Activated CD8-positive, alpha-beta T cell treated with anti-CD3 and anti-CD28 coated beads, Interleukin-2, amount 10 ng/mL, durations not matched to agents 7 days and 5 days (primary cell): ENCODE measurements around the gene CCDC3. TPM values are rescaled to one million over a fixed set of nuclear protein-coding genes. Genes with fewer than 3 reads are reported as not detected.
"Not testable (repeated sequence)": the region's sequence is repeated elsewhere in the genome, so short reads cannot be mapped to it uniquely, and the experiment has no call there.

Source experiments
- ATAC-seq: fragments of 150-1000 bp; cut with Tn5 transposase; one replicate; pipeline ENCODE4 v1.10.0; 2021; ENCODE audit warnings: moderate library complexity
- CTCF ChIA-PET: fragments of 350-600 bp; sonication (Branson Sonifier 250); formaldehyde crosslinking; loops from one replicate; lab custom pipeline; 2021; ENCODE audit warnings: antibody characterized with exemption; lab: Charles Lee
- POLR2A ChIA-PET: fragments of 350-600 bp; sonication (Branson Sonifier 250); formaldehyde crosslinking; loops from one replicate; lab custom pipeline; 2021; ENCODE audit warnings: antibody characterized with exemption; lab: Charles Lee
- DNase-seq: peaks from one replicate; pipeline ENCODE4 v3.0.0-alpha.2; 2020
- H3K27ac Mint-ChIP-seq: one replicate; pipeline ENCODE4 v1.8.0; 2021; ENCODE audit warnings: mild to moderate bottlenecking, mixed read lengths
- H3K27me3 Mint-ChIP-seq: one replicate; pipeline ENCODE4 v1.8.0; 2021; ENCODE audit warnings: low read depth, mixed read lengths
- H3K36me3 Mint-ChIP-seq: one replicate; pipeline ENCODE4 v1.8.0; 2021; ENCODE audit warnings: low read depth, mixed read lengths
- H3K4me1 Mint-ChIP-seq: one replicate; pipeline ENCODE4 v1.8.0; 2021; ENCODE audit warnings: low read depth, mixed read lengths
- H3K4me3 Mint-ChIP-seq: one replicate; pipeline ENCODE4 v1.8.0; 2021; ENCODE audit warnings: mild to moderate bottlenecking, mixed read lengths
- H3K9me3 Mint-ChIP-seq: one replicate; pipeline ENCODE4 v1.8.0; 2022; ENCODE audit warnings: mixed read lengths; ENCODE audit not compliant: insufficient read depth
- total RNA-seq, 2 experiments: library from RNA; stranded (reverse); gene quantifications; one replicate each; pipeline ENCODE4 v1.2.3, GENCODE V29; 2021

CCDC3 gene
- total RNA-seq, 2 experiments from 2014 or later = not detected

- ATAC-seq = no peak
- no peak for DNase-seq
- Mint-ChIP-seq H3K36me3 (no peaks in the 10 kb centered on the region), H3K27me3 (peaks cover 2% of the 10 kb centered on the region), H3K4me3 (no peak overlapping the region), H3K27ac (no peak overlapping the region), H3K4me1 (no peaks in the 10 kb centered on the region), H3K9me3 (no peaks in the 10 kb centered on the region)
- CTCF ChIA-PET = no interaction called here
- POLR2A ChIA-PET = no interaction called here
Observed at GRCh38 chr10:12874501-12874900, 127.0 kb downstream of the CCDC3 start.

GRCh38 chr10:12873172-12873571 is 128.3 kb downstream of the CCDC3 start:
- no peak overlapping the region for H3K27ac Mint-ChIP-seq
- DNase-seq (no peak), ATAC-seq (no peak)
- ChIA-PET POLR2A (no interaction called here), CTCF (no interaction called here)
- no peaks in the 10 kb centered on the region for H3K27me3 Mint-ChIP-seq
- no peak overlapping the region for H3K4me3 Mint-ChIP-seq
- no peaks in the 10 kb centered on the region for H3K36me3 Mint-ChIP-seq
- H3K9me3 Mint-ChIP-seq = no peaks in the 10 kb centered on the region
- no peaks in the 10 kb centered on the region for H3K4me1 Mint-ChIP-seq

- Mint-ChIP-seq H3K27ac (no peak overlapping the region), H3K4me3 (no peak overlapping the region), H3K9me3 (no peaks in the 10 kb centered on the region), H3K27me3 (no peaks in the 10 kb centered on the region), H3K4me1 (no peaks in the 10 kb centered on the region), H3K36me3 (no peaks in the 10 kb centered on the region)
- no peak for ATAC-seq
- no peak for DNase-seq
- POLR2A ChIA-PET = no interaction called here
- CTCF ChIA-PET = no interaction called here
Observed at GRCh38 chr10:12872577-12872976, 128.9 kb downstream of the CCDC3 start.

GRCh38 chr10:12869427-12869826 is 132.1 kb downstream of the CCDC3 start:
- POLR2A ChIA-PET = no interaction called here
- CTCF ChIA-PET = no interaction called here
- no peak for DNase-seq

GRCh38 chr10:12868229-12868628 is 133.3 kb downstream of the CCDC3 start:
- DNase-seq (no peak), ATAC-seq (no peak)
- Mint-ChIP-seq H3K4me1 (no peaks in the 10 kb centered on the region), H3K27me3 (no peaks in the 10 kb centered on the region), H3K27ac (no peak overlapping the region), H3K36me3 (no peaks in the 10 kb centered on the region), H3K9me3 (no peaks in the 10 kb centered on the region), H3K4me3 (no peak overlapping the region)
- POLR2A ChIA-PET = no interaction called here
- CTCF ChIA-PET = interaction anchor here (1.4 kb wide), 1 partner anchor 158 kb away, joined by 3 read pairs; no protein-coding TSS in a partner anchor

More at GRCh38 chr10:12869427-12869826, 132.1 kb downstream of the CCDC3 start:
- no peaks in the 10 kb centered on the region for H3K9me3 Mint-ChIP-seq
- H3K27ac Mint-ChIP-seq = no peak overlapping the region
- no peaks in the 10 kb centered on the region for H3K27me3 Mint-ChIP-seq
- no peaks in the 10 kb centered on the region for H3K36me3 Mint-ChIP-seq
- ATAC-seq = no peak
- no peaks in the 10 kb centered on the region for H3K4me1 Mint-ChIP-seq
- no peak overlapping the region for H3K4me3 Mint-ChIP-seq

- H3K36me3 Mint-ChIP-seq, H3K4me3 Mint-ChIP-seq, POLR2A ChIA-PET, H3K27me3 Mint-ChIP-seq, H3K4me1 Mint-ChIP-seq, H3K9me3 Mint-ChIP-seq, DNase-seq, ATAC-seq, H3K27ac Mint-ChIP-seq, CTCF ChIA-PET: not testable (repeated sequence)
Observed at GRCh38 chr10:12865515-12865914, 136.0 kb downstream of the CCDC3 start.

- Mint-ChIP-seq H3K9me3 (no peaks in the 10 kb centered on the region), H3K27me3 (peaks cover 15% of the 10 kb centered on the region), H3K36me3 (no peaks in the 10 kb centered on the region), H3K4me3 (no peak overlapping the region), H3K4me1 (no peaks in the 10 kb centered on the region), H3K27ac (no peak overlapping the region)
- ATAC-seq (no peak), DNase-seq (no peak)
- POLR2A ChIA-PET = no interaction called here
- CTCF ChIA-PET = no interaction called here
Observed at GRCh38 chr10:12862459-12862858, 139.1 kb downstream of the CCDC3 start.

- no peaks in the 10 kb centered on the region for H3K4me1 Mint-ChIP-seq
- POLR2A ChIA-PET = no interaction called here
- H3K27me3 Mint-ChIP-seq = peaks cover 8% of the 10 kb centered on the region
- DNase-seq (no peak), ATAC-seq (no peak)
- CTCF ChIA-PET = no interaction called here
- H3K36me3 Mint-ChIP-seq = no peaks in the 10 kb centered on the region
- no peaks in the 10 kb centered on the region for H3K9me3 Mint-ChIP-seq
- H3K27ac Mint-ChIP-seq = no peak overlapping the region
- no peak overlapping the region for H3K4me3 Mint-ChIP-seq
Observed at GRCh38 chr10:12854988-12855387, 146.5 kb downstream of the CCDC3 start.

GRCh38 chr10:12852687-12853086 is 148.8 kb downstream of the CCDC3 start:
- POLR2A ChIA-PET = no interaction called here

GRCh38 chr10:12849319-12850181 is 152.0 kb downstream of the CCDC3 start:
- H3K27ac Mint-ChIP-seq = no peak overlapping the region
- H3K4me1 Mint-ChIP-seq = peaks cover 3% of the 10 kb centered on the region
- ChIA-PET POLR2A (no interaction called here), CTCF (interaction anchor here (1.1 kb wide), 1 partner anchor 52 kb away, joined by 3 read pairs; no protein-coding TSS in a partner anchor)
- no peaks in the 10 kb centered on the region for H3K36me3 Mint-ChIP-seq
- H3K9me3 Mint-ChIP-seq = no peaks in the 10 kb centered on the region
- ATAC-seq (no peak), DNase-seq (no peak)
- H3K4me3 Mint-ChIP-seq = no peak overlapping the region
- peaks cover 4% of the 10 kb centered on the region for H3K27me3 Mint-ChIP-seq

More at GRCh38 chr10:12852687-12853086, 148.8 kb downstream of the CCDC3 start:
- DNase-seq (no peak), ATAC-seq (no peak)
- H3K36me3 Mint-ChIP-seq = no peaks in the 10 kb centered on the region
- H3K27me3 Mint-ChIP-seq = no peaks in the 10 kb centered on the region
- peaks cover 3% of the 10 kb centered on the region for H3K4me1 Mint-ChIP-seq
- H3K9me3 Mint-ChIP-seq = no peaks in the 10 kb centered on the region
- CTCF ChIA-PET = no interaction called here
- no peak overlapping the region for H3K4me3 Mint-ChIP-seq
- H3K27ac Mint-ChIP-seq = no peak overlapping the region

- no peaks in the 10 kb centered on the region for H3K36me3 Mint-ChIP-seq
Observed at GRCh38 chr10:12848439-12849173, 152.9 kb downstream of the CCDC3 start.

More at GRCh38 chr10:12848439-12849173, 152.9 kb downstream of the CCDC3 start:
- CTCF ChIA-PET = interaction anchor here (1.0 to 1.8 kb wide), 2 partner anchors 9 to 11 kb away, joined by 3 to 4 read pairs; no protein-coding TSS in a partner anchor
- peaks cover 3% of the 10 kb centered on the region for H3K4me1 Mint-ChIP-seq
- peaks cover 4% of the 10 kb centered on the region for H3K27me3 Mint-ChIP-seq
- POLR2A ChIA-PET = no interaction called here
- DNase-seq (no peak), ATAC-seq (no peak)
- H3K27ac Mint-ChIP-seq = no peak overlapping the region
- H3K9me3 Mint-ChIP-seq = no peaks in the 10 kb centered on the region
- no peak overlapping the region for H3K4me3 Mint-ChIP-seq
